HepG2 (cell line): ENCODE measurements around the gene ZDHHC14. TPM values are rescaled to one million over a fixed set of nuclear protein-coding genes. Genes with fewer than 3 reads are reported as not detected.
A peak's percentile ranks its signal among the peaks of the same experiment; 100 is the strongest.

Experiments used
- ATF4 ChIP-seq, 2 experiments: fragments of 450-650 bp in 1 of 2; sonication (generic) in 1 of 2; formaldehyde crosslinking; IDR thresholded peaks; 2 replicates each; pipeline versions ENCODE4 v1.5.0 to v1.8.0; 2020 to 2022; ENCODE audit warnings: mild to moderate bottlenecking in 1 of 2, missing genetic modification reagents in 1 of 2
- BRD4 ChIP-seq: sonication (generic); formaldehyde crosslinking; IDR thresholded peaks from 2 replicates; pipeline ENCODE4 v1.4.0; 2020; ENCODE audit warnings: missing genetic modification reagents
- CENPX ChIP-seq: sonication (generic); formaldehyde crosslinking; IDR thresholded peaks from 2 replicates; pipeline ENCODE4 v1.9.0; 2021; ENCODE audit warnings: mild to moderate bottlenecking, missing genetic modification reagents, moderate library complexity
- FOSL2 ChIP-seq: sonication (generic); formaldehyde crosslinking; IDR thresholded peaks from 2 replicates; pipeline ENCODE4 v1.4.0; 2020; ENCODE audit warnings: missing genetic modification reagents
- GABPA ChIP-seq, 2 experiments: IDR thresholded peaks; 2 replicates each; pipeline ENCODE4 v1.6.1; 2011 to 2016; ENCODE audit warnings: low read depth in 2 of 2, low read length in 1 of 2, missing biosample characterization in 1 of 2, missing genetic modification characterization in 1 of 2
- GATAD2A ChIP-seq: IDR thresholded peaks from 2 replicates; pipeline ENCODE4 v1.6.1; 2016
- HDAC6 ChIP-seq: fragments of 200-600 bp; sonication (generic); IDR thresholded peaks from 2 replicates; pipeline ENCODE4 v1.7.0; 2017; ENCODE audit warnings: mild to moderate bottlenecking, antibody characterized with exemption, low read length, low read depth
- ISL2 ChIP-seq: sonication (generic); formaldehyde crosslinking; IDR thresholded peaks from 2 replicates; pipeline ENCODE4 v1.5.0; 2020; ENCODE audit warnings: missing genetic modification reagents
- KLF13 ChIP-seq: sonication (generic); formaldehyde crosslinking; IDR thresholded peaks from 2 replicates; pipeline ENCODE4 v1.4.0; 2020; ENCODE audit warnings: mild to moderate bottlenecking, missing genetic modification reagents
- KMT2B ChIP-seq: IDR thresholded peaks from 2 replicates; pipeline ENCODE4 v1.6.1; 2016; ENCODE audit warnings: missing genetic modification reagents, missing compliant biosample characterization
- MTERF4 ChIP-seq: sonication (generic); formaldehyde crosslinking; IDR thresholded peaks from 2 replicates; pipeline ENCODE4 v1.8.0; 2023; ENCODE audit warnings: mild to moderate bottlenecking, missing genetic modification reagents
- MXD4 ChIP-seq: IDR thresholded peaks from 2 replicates; pipeline ENCODE4 v1.6.1; 2016; ENCODE audit warnings: mild to moderate bottlenecking, missing biosample characterization, missing genetic modification reagents
- NFYB ChIP-seq: sonication (generic); formaldehyde crosslinking; IDR thresholded peaks from 2 replicates; pipeline ENCODE4 v1.4.0; 2020; ENCODE audit warnings: missing genetic modification reagents
- NR2C2 ChIP-seq: sonication (generic); formaldehyde crosslinking; IDR thresholded peaks from 2 replicates; pipeline ENCODE4 v1.4.0; 2020; ENCODE audit warnings: missing genetic modification reagents, mild to moderate bottlenecking, moderate library complexity, borderline replicate concordance
- TBP ChIP-seq: sonication (generic); formaldehyde crosslinking; IDR thresholded peaks from 2 replicates; pipeline ENCODE4 v1.5.0; 2020; ENCODE audit warnings: missing genetic modification reagents
- TFAP4 ChIP-seq: sonication (generic); IDR thresholded peaks from 2 replicates; pipeline ENCODE4 v1.6.1; 2016; ENCODE audit warnings: low read depth, borderline replicate concordance
- U2AF1 ChIP-seq: fragments of 200-400 bp; formaldehyde crosslinking; optimal IDR thresholded peaks from 2 replicates; pipeline ENCODE3; 2017; ENCODE audit warnings: mild to moderate bottlenecking, low read depth, low read length
- ZBTB44 ChIP-seq: sonication (generic); formaldehyde crosslinking; IDR thresholded peaks from 2 replicates; pipeline ENCODE4 v1.4.0; 2020; ENCODE audit warnings: missing genetic modification reagents
- ZNF205 ChIP-seq: IDR thresholded peaks from 2 replicates; pipeline ENCODE4 v1.6.1; 2018; ENCODE audit warnings: missing biosample characterization, missing genetic modification reagents
- ZNF280D ChIP-seq: sonication (generic); formaldehyde crosslinking; IDR thresholded peaks from 2 replicates; pipeline ENCODE4 v1.5.1; 2020; ENCODE audit warnings: mild to moderate bottlenecking, missing genetic modification reagents
- ZNF431 ChIP-seq: sonication (generic); formaldehyde crosslinking; IDR thresholded peaks from 2 replicates; pipeline ENCODE4 v1.9.0; 2022; ENCODE audit warnings: missing genetic modification reagents, low read depth, mild to moderate bottlenecking, borderline replicate concordance
- ZNF710 ChIP-seq: sonication (generic); formaldehyde crosslinking; IDR thresholded peaks from 2 replicates; pipeline ENCODE4 v1.5.0; 2020; ENCODE audit warnings: mild to moderate bottlenecking, missing genetic modification reagents, borderline replicate concordance
- polyA plus RNA-seq, 8 experiments: library from polyadenylated mRNA; depleted of rRNA in 3 of 8; stranded (reverse) in 7 of 8; unstranded in 1 of 8; fragments of >200 nt; fragmentation: Illumina TruSeq in 4 of 8; extraction: Trizol in 4 of 8; gene quantifications; 2 replicates each; pipeline versions ENCODE4 v1.2.1 to v1.2.3, GENCODE V29; 2011 to 2016; ENCODE audit warnings: low read depth in 4 of 8, missing spikeins in 1 of 8, mixed read lengths in 1 of 8; ENCODE audit not compliant: insufficient read depth in 1 of 8
- total RNA-seq, 5 experiments: library from RNA; depleted of rRNA; stranded (reverse); fragments of >200 nt; fragmentation: Illumina TruSeq; extraction: Trizol; gene quantifications; 2 replicates each; pipeline ENCODE4 v1.2.3, GENCODE V29; 2016; ENCODE audit warnings: low read depth in 1 of 5

ZDHHC14 gene
- total and polyA plus RNA-seq, 2 of the 13 experiments (the other 11 are each of a cell fraction or from before 2014, with no cell fraction given), result 3.7 to 9.5 TPM

GRCh38 chr6:157715728-157716164 is 334.8 kb downstream of the ZDHHC14 start (continued):
- TF ChIP-seq ZNF710 (CRISPR knock-in tag) (no peak), ZNF431 (no peak), MXD4 (CRISPR knock-in tag) (no peak), ZNF280D (no peak), HDAC6 (no peak), NFYB (no peak), ATF4 (CRISPR knock-in tag; IDR thresholded peaks at IDR 0.05) (peak in 1 of 2 experiments; percentile 77; a peak in 2 of 4 replicates), KLF13 (CRISPR knock-in tag) (no peak), CENPX (CRISPR knock-in tag) (no peak), GATAD2A (CRISPR knock-in tag) (0 out of 2 replicates have a peak, but pooled peaks have one; percentile 26), U2AF1 (peak; percentile 37), MTERF4 (CRISPR knock-in tag) (no peak), ZNF205 (no peak), BRD4 (CRISPR knock-in tag) (no peak), TBP (CRISPR knock-in tag) (no peak), ZBTB44 (CRISPR knock-in tag) (no peak), GABPA (IDR thresholded peaks at IDR 0.05; ENCODE audit: low read depth, low read length) (no peak), GABPA (CRISPR knock-in tag; IDR thresholded peaks at IDR 0.05; ENCODE audit: low read depth) (no peak), FOSL2 (CRISPR knock-in tag) (peak; percentile 16; the same call in 1 of the 2 replicates), TFAP4 (peak; percentile 50; the same call in 1 of the 2 replicates), NR2C2 (no peak), ISL2 (CRISPR knock-in tag) (no peak), KMT2B (CRISPR knock-in tag) (no peak)
